Stomach (tissue), 9 donors: Measurements from ENCODE around the gene TM4SF4. TPM values are rescaled to one million over a fixed set of nuclear protein-coding genes. Genes with fewer than 3 reads are reported as not detected.

Experiments
- DNase-seq, 2 donors: peaks; one replicate each; pipeline versions ENCODE4 v3.0.0 to v3.0.0-alpha.2; 2013 to 2019
- H3K27ac ChIP-seq, 5 donors: fragments of 200-600 bp in 4 of 5; sonication (generic) in 4 of 5; one replicate each; pipeline ENCODE4 v1.5.1; 2013 to 2019; ENCODE audit warnings: mild to moderate bottlenecking in 1 of 5, moderate library complexity in 1 of 5
- H3K27me3 ChIP-seq, 3 donors: fragments of 200-600 bp; sonication (generic); one replicate each; pipeline ENCODE4 v1.5.1; 2017 to 2019; ENCODE audit warnings: mixed run types in 1 of 3
- H3K36me3 ChIP-seq, 4 donors: fragments of 200-600 bp; sonication (generic); 1 replicate in 3 of 4; 2 replicates in 1 of 4; pipeline ENCODE4 v1.5.1; 2016 to 2019
- H3K4me1 ChIP-seq, 4 donors: fragments of 200-600 bp; sonication (generic); one replicate each; pipeline ENCODE4 v1.5.1; 2016 to 2019
- H3K4me3 ChIP-seq, 4 donors: fragments of 200-600 bp; sonication (generic) in 3 of 4; one replicate each; pipeline ENCODE4 v1.5.1; 2016 to 2019; ENCODE audit warnings: mild to moderate bottlenecking in 1 of 4
- H3K9me3 ChIP-seq, 4 donors: fragments of 200-600 bp; sonication (generic); one replicate each; pipeline ENCODE4 v1.5.1; 2016 to 2019
- CTCF ChIP-seq, 7 experiments: fragments of 450-650 bp in 4 of 7; fragments of 200-600 bp in 3 of 7; sonication (generic) in 3 of 7; IDR thresholded peaks; one replicate each; pipeline ENCODE4 v1.5.1; 2016 to 2019; ENCODE audit warnings: antibody characterized with exemption in 7 of 7, control low read depth in 2 of 7, mild to moderate bottlenecking in 1 of 7
- EP300 ChIP-seq: sonication (generic); formaldehyde crosslinking; IDR thresholded peaks from one replicate; pipeline ENCODE4 v1.6.1; 2017; ENCODE audit warnings: antibody characterized with exemption
- POLR2A ChIP-seq, 4 donors: fragments of 450-650 bp; IDR thresholded peaks; one replicate each; pipeline ENCODE4 v1.6.1; 2016; ENCODE audit warnings: antibody characterized with exemption in 4 of 4, control low read depth in 2 of 4, mild to moderate bottlenecking in 1 of 4, moderate library complexity in 1 of 4
- POLR2AphosphoS5 ChIP-seq, 3 donors: sonication (generic); formaldehyde crosslinking; IDR thresholded peaks; one replicate each; pipeline ENCODE4 v1.6.1; 2016; ENCODE audit warnings: antibody characterized with exemption in 3 of 3
- WGBS, 5 donors: extraction: QIAGEN DNeasy Blood & Tissue Kit in 3 of 5; methylation state at CpG; one replicate each; pipeline versions ENCODE4 v1.1.5 to v1.1.7; 2013 to 2018; 5-methylcytosine and 5-hydroxymethylcytosine counted together
- intact Hi-C: fragments of 100-400 bp; cut with DNase I; formaldehyde crosslinking; loops from one replicate; pipeline ENCODE4 v1.15.1; 2023; ENCODE audit warnings: low total_unique reads
- polyA plus RNA-seq, 3 donors: library from polyadenylated mRNA; stranded (reverse); fragments of 200-250 nt; gene quantifications; one replicate each; pipeline ENCODE4 v1.2.3, GENCODE V29; 2013
- total RNA-seq, 5 donors: library from RNA; depleted of rRNA; stranded (reverse); fragments of >200 nt; gene quantifications; one replicate each; pipeline versions ENCODE4 v1.1.0 to v1.2.3, GENCODE V29; 2014 to 2016
- donor health status: healthy with polysubstance abuse.
- donor health status: Bipolar disorder and iron deficiency.
- donor health status: healthy.

TM4SF4 gene
- total and polyA plus RNA-seq, 8 donors, result 1.4 to 40.8 (median 9.9) TPM; not detected in 1

- 29 to 75% (median 52%) methylated on average over 11 of the region's 11 CpGs for WGBS, 5 donors
- intact Hi-C loops, result no loop called here
- Histone ChIP-seq H3K27me3 (no peaks in the 10 kb centered on the region), H3K27ac (peak overlapping the region in 4 of 5 donors; percentile 48 to 75 (median 63)), H3K4me1 (peaks cover 4 to 83% (median 53%) of the 10 kb centered on the region in 4 donors), H3K9me3 (no peaks in the 10 kb centered on the region), H3K36me3 (peaks cover 0 to 5% (median 4%) of the 10 kb centered on the region in 4 donors), H3K4me3 (no peak overlapping the region)
- TF ChIP-seq POLR2A (IDR thresholded peaks at IDR 0.05) (no peak), EP300 (no peak), POLR2AphosphoS5 (IDR thresholded peaks at IDR 0.05) (no peak), CTCF (IDR thresholded peaks at IDR 0.05) (no peak)
- peak in 1 of 2 donors; percentile 74 for DNase-seq
Measured at GRCh38 chr3:149536429-149536828, 61.9 kb downstream of the TM4SF4 start.

GRCh38 chr3:149538371-149538770, 63.9 kb downstream of the TM4SF4 start:
- 91 to 100% (median 96%) methylated on average over 1 of the region's 1 CpG for WGBS, 5 donors
- H3K27ac ChIP-seq, result no peak overlapping the region
- no peak overlapping the region for H3K4me3 ChIP-seq
- no peak for DNase-seq
- H3K36me3 ChIP-seq, result peaks cover 0 to 15% (median 14%) of the 10 kb centered on the region in 4 donors
- intact Hi-C loops, result no loop called here
- TF ChIP-seq POLR2AphosphoS5 (IDR thresholded peaks at IDR 0.05), result no peak
- TF ChIP-seq EP300, result no peak
- TF ChIP-seq POLR2A (IDR thresholded peaks at IDR 0.05), result no peak
- no peak for TF ChIP-seq CTCF (IDR thresholded peaks at IDR 0.05)
- no peaks in the 10 kb centered on the region for H3K27me3 ChIP-seq
- no peaks in the 10 kb centered on the region for H3K9me3 ChIP-seq
- H3K4me1 ChIP-seq, result peaks cover 3 to 83% (median 53%) of the 10 kb centered on the region in 4 donors

GRCh38 chr3:149541091-149541491, 66.6 kb downstream of the TM4SF4 start:
- Histone ChIP-seq H3K4me3 (no peak overlapping the region), H3K27ac (peak overlapping the region in 2 of 5 donors; percentile 41 to 58)
- 53 to 71% (median 67%) methylated on average over 3 of the region's 3 CpGs for WGBS, 5 donors

More at GRCh38 chr3:149541091-149541491, 66.6 kb downstream of the TM4SF4 start:
- H3K36me3 ChIP-seq, result peaks cover 0 to 15% (median 14%) of the 10 kb centered on the region in 4 donors
- H3K27me3 ChIP-seq, result no peaks in the 10 kb centered on the region
- H3K9me3 ChIP-seq, result no peaks in the 10 kb centered on the region
- no peak for DNase-seq
- H3K4me1 ChIP-seq, result peaks cover 3 to 71% (median 40%) of the 10 kb centered on the region in 4 donors
- TF ChIP-seq POLR2AphosphoS5 (IDR thresholded peaks at IDR 0.05) (no peak), POLR2A (IDR thresholded peaks at IDR 0.05) (no peak), EP300 (no peak), CTCF (IDR thresholded peaks at IDR 0.05) (no peak)
- intact Hi-C loops, result no loop called here
